Forelimb muscle (tissue), 1 donor: ENCODE measurements around the gene BAIAP2. TPM values are rescaled to one million over a fixed set of nuclear protein-coding genes. Genes with fewer than 3 reads are reported as not detected.

Source experiments
- DNase-seq: peaks from one replicate; pipeline ENCODE4 v3.0.0-alpha.2; 2013; ENCODE audit warnings: low read depth
- polyA plus RNA-seq: library from polyadenylated mRNA; unstranded; fragments of 120-200 nt; gene quantifications from one replicate; pipeline ENCODE4 v1.2.1, GENCODE V29; 2013; ENCODE audit not compliant: insufficient read length

Gene BAIAP2
- polyA plus RNA-seq, 1 donor: 15.4 TPM

DNA sequence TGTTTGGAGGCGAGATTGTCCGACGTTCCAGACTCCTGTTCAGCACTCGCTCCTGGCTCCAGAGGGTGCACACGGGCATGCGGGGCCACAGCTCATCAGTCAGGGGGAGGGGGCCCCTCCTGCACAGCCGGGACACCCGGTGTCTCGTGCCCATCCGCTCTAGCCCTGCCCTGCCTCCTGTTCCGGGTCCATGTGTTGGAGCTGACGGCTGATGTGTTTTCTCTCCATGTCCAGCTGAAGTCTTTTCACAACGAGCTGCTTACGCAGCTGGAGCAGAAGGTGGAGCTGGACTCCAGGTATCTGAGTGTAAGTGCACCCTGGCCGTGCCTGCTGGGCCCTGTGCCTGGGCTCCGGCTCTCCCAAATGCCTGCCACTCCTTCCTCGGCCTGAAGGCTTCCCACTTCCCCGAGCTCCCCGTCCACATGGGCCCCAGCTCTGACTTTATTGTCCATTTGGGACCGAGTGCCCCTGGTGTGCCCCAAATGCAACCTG, 50.5 kb downstream of the BAIAP2 start:
- no peak for DNase-seq

DNA sequence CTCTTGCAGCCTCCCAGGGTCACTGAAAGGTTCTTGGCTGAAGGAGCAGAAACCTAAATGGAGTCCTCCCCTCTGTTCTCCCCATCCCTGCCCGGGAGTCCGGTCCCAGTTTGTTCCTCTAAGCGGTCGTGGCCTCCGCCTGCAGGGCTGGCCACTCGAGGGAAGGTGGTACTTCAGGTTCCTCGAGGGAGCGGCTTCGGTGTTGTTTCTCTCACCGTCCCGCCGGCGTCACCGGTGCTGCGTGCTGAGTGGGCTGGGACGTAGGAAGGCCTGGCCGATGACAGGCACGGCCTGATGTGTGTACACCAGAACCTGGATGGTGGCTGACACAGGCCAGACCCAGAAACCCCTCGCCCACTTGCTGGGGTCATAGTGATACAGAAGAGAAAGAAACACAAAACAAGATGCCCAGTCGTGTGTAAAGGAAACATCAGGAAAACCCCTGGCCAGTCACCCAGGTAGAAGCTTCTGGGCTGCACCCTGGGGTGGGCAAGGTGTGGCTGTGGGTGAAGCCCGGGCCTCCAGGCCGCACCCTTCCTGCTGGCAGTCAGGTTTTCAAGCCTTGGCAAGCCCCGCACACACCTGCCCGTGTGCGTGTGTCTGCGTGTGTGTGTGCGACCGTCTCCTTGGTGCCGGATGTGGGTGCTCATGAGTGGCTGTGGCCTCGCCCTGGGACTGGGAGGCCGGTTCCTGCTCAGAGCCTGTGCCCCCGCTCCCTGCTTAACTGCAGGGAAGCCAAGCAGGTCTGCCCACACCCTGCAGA, 52.0 kb downstream of the BAIAP2 start:
- DNase-seq: no peak

DNA sequence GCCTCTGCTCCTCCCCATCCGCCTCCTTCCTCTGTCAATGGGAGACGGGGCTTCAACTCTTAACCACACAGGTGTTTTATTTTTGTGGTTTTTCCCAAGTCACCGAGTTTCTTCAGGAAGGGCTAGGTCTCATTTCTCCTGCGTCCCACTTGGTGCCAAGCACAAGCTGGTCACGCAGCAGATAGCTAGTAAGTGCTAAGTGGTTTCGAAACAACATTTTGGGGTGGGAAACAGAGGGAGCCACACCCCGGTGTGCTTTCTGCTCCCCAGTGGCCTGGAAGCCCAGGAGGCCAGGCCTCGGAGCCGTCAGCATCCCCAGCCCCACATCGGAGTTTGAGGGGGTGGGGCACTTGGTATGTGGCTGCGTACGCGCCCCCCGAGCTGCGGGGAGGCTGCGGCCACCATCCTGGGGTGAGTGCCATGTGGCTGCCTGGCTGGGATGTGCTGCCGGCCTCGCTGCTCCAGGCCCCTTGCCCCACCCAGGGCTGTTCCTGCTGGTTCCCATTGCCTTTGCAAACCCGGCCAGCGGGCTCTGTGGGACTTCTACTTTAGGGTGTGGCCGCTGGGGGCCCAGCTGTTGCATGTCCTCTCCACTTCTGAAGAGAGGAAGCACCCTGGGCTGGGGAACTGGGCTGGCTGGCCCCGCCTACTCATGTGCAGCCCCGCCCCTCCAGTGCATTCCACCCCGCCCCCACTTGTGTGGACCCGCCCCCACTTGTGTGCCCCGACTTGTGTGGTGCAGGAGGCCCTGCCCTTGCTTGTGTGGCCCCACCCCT, 55.6 kb downstream of the BAIAP2 start:
- DNase-seq: no peak

- DNase-seq: no peak
Measured at GRCh38 chr17:81091154-81091553, 56.2 kb downstream of the BAIAP2 start.

- no peak for DNase-seq
Measured at GRCh38 chr17:81091774-81092517, 57.0 kb downstream of the BAIAP2 start.

DNA sequence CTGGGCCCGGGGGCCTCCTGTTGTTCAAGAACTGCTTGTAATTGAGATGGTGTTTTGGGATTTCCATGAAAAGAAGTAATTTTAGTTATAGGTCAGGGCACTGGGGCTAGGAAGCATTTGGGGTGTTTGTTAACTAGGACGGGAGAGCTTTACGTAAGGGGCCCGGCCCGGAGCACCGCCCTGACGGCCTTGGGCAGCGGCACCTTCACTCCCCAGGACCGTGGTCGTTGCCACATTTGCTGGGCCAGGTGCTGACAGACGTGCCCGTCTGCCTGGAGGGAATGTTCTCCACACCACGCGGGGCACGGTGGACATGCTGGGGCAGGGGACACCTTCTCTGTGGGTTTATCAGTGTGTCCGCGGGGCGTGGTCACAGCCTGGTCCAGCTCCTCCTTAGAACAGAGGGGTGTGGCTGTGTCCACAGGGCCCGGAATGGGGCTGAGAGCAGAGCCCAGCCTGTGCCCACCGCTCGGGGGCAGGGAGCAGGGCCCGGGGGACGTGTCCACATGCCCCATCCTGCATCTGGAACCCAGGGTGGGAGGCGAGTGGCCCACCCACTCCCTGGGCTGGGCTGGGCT, 57.7 kb downstream of the BAIAP2 start:
- no peak for DNase-seq

DNA sequence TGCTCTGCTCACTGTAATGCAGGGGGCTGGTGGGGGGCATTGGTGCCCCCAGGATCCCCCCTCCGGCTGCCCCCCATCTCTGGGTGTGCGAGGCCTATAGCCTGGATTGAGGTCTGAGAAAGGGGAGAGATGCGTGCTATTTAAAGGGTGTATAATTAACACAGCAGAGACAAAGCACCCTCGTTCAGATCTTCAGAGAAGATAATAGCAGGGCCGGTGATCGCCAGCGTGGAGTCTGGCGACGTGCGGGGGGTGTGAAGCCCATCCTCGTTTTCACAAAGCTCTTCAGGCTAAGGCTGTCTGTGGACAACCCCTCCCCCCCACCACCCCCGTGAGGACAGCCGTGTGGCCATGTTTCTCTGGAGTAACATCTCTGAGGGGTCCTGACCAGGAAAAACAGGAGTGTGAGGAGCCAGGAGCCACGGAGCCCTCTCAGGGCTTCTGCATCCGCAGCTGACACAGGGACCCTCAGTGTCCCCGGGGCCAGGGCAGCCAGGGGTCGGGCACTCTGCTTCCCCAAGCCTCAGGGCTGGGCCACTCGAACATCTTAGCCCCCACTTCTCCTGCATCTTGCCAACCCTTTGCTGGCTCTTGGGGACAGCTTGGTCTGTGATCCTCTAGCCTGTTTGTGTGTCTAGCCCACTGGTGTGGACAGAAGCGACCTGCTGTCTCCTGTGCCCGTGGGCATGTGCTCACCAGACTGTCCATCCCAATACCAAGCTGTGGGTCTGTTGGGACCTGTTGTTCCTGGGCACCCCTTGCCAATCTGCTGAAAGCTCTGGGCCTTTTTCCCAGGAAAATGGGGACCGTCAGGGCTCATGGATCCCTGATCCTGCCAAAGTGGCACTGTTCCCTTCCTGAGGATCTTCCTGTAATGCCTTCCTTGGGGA, 58.9 kb downstream of the BAIAP2 start:
- DNase-seq: no peak

GRCh38 chr17:81094509-81095382, 59.8 kb downstream of the BAIAP2 start:
- peak; percentile 58 for DNase-seq

- DNase-seq: no peak
Measured at GRCh38 chr17:81095383-81095762, 60.4 kb downstream of the BAIAP2 start.

DNA sequence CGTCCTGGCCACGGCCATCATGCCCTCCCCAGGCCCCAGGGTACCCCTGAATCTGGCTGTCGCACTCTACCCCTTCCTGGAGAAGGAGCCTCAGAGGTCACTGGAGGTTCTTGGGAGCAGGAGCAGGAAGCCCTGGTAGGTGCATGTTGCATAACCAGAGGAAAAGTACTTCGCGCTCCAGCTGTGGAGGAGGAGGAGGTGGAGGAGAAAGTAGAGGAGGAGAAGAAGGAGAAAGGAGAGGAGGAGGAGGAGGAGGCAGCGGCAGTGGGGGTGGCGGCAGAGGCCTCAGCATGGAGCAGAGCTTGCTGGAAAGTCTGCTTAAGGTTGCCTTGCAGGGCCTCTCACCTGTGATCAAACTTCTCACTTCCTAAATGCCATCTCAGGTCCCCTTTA, 61.8 kb downstream of the BAIAP2 start:
- no peak for DNase-seq

- DNase-seq: peak; percentile 36
Measured at GRCh38 chr17:81097134-81097942, 62.4 kb downstream of the BAIAP2 start.

GRCh38 chr17:81097943-81098308, 63.0 kb downstream of the BAIAP2 start:
- no peak for DNase-seq

DNA sequence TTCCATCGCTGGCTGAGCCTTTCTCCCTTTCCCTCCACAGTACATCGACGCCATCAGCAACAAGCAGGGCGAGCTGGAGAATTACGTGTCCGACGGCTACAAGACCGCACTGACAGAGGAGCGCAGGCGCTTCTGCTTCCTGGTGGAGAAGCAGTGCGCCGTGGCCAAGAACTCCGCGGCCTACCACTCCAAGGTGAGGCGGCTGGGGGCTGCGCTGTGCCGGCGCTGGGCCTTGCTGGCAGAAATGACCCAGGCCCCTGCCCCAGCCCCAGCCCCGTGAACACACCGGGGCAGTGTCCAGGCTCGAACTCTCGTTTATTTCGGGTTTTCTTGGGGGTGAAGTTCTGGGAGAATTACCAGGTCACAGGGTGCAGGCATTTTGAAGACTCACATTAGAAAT, 64.9 kb downstream of the BAIAP2 start:
- DNase-seq: no peak

- no peak for DNase-seq
Measured at GRCh38 chr17:81100668-81101067, 65.7 kb downstream of the BAIAP2 start.

GRCh38 chr17:81101614-81102306, 66.8 kb downstream of the BAIAP2 start:
- DNase-seq: no peak

DNA sequence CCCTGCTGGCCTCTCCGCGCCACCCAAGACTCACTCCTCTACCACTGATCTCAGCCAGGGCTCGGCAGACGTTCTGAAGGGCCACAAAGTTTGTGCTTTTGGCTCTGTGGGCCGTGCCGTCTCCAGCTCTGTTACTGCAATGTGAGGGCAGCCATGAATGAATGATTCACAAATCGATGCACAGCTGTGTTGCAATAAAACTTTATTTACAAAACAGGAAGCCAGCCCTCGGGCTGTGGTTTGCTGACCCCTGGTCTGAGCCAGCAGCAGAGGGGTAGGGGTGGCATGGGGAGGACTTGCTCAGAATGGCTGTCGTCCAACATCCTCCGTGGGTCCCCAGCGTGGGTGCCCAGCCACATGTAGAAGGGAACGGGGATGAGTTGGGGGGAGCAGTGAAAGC, 67.4 kb downstream of the BAIAP2 start:
- no peak for DNase-seq

DNA sequence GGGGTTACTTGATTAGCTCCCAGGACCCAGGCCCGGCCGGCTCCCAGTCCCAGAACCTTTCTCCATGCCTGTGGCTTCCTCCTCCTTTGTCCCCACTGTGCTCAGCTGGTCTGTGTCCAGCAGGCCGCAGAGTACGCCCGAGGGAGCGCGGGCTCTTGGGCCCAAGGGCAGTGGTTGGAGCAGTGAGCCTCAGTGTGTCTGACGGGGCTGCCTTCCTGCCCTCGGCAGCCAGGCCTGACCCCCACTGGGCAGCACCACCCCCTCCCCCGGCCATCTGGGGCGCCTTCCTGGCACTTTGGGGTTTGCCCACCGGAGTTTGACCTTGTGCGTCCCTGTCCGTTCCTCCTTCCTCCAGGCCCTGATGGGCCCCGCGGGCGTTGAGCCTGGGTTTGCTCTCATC, 67.9 kb downstream of the BAIAP2 start:
- DNase-seq: no peak

DNA sequence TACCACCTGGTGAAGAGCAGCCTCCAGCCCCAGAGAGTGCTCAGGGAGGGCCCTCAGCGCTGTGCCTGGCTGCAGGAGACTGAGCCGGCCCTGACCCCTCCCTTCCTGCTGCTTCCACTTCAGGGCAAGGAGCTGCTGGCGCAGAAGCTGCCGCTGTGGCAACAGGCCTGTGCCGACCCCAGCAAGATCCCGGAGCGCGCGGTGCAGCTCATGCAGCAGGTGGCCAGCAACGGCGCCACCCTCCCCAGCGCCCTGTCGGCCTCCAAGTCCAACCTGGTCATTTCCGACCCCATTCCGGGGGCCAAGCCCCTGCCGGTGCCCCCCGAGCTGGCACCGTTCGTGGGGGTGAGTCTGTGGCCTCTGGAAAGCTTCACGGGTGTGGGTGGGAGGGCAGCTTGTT, 68.4 kb downstream of the BAIAP2 start:
- no peak for DNase-seq

DNA sequence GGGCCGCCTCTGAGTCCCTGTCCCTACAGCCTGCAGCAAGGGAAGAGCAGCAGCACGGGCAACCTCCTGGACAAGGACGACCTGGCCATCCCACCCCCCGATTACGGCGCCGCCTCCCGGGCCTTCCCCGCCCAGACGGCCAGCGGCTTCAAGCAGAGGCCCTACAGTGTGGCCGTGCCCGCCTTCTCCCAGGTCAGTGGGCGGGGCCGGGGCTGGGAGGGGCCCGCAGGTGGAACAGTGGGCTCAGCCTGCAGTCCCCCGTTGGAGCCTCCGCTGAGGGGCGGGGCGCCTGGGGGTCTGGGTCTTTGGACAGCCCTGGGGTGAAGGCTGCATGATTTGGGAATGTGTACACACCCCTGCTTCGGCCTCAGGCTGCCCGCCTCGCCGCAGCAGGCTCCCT, 71.8 kb downstream of the BAIAP2 start:
- DNase-seq: no peak
